ENCODE results near the gene GON7. TPM values are rescaled to one million over a fixed set of nuclear protein-coding genes. Genes with fewer than 3 reads are reported as not detected.

GON7 gene
- total RNA-seq, 1 donor from 2014 or later = 11.3 TPM

DNA sequence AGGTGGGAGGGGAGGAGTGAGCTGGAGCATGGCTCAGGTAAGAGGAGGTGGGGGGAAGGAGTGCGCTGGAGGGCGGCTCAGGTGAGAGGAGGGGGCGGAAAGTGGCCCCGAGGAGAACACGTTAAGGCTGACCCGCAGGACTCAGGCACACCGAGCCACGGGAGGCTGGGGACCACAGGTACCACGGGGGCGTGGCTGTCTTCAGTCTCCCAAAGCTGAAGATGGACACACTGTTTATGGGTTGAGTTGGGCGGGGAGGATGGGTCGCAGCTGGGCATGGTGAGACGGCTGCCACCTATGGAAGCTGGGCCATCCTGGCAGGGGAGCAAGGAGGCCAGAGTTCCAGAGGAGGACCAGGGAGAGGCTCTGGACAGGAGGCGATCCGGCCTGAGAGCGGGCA is 23.7 kb upstream of the GON7 start:
- ChIA-PET CTCF (interaction anchor here (0.5 kb wide), 1 partner anchor 312 kb away, joined by 4 read pairs; no protein-coding TSS in a partner anchor), POLR2A (no interaction called here)
- Mint-ChIP-seq H3K9me3 (no peaks in the 10 kb centered on the region), H3K36me3 (ENCODE audit: low read depth) (peaks cover 33% of the 10 kb centered on the region), H3K4me3 (no peak overlapping the region), H3K27me3 (no peaks in the 10 kb centered on the region), H3K4me1 (peaks cover 10% of the 10 kb centered on the region), H3K27ac (no peak overlapping the region)
- intact Hi-C loops (cut with micrococcal nuclease) = no loop called here
- TF ChIP-seq, protein P1, sequence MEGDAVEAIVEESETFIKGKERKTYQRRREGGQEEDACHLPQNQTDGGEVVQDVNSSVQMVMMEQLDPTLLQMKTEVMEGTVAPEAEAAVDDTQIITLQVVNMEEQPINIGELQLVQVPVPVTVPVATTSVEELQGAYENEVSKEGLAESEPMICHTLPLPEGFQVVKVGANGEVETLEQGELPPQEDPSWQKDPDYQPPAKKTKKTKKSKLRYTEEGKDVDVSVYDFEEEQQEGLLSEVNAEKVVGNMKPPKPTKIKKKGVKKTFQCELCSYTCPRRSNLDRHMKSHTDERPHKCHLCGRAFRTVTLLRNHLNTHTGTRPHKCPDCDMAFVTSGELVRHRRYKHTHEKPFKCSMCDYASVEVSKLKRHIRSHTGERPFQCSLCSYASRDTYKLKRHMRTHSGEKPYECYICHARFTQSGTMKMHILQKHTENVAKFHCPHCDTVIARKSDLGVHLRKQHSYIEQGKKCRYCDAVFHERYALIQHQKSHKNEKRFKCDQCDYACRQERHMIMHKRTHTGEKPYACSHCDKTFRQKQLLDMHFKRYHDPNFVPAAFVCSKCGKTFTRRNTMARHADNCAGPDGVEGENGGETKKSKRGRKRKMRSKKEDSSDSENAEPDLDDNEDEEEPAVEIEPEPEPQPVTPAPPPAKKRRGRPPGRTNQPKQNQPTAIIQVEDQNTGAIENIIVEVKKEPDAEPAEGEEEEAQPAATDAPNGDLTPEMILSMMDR (IDR thresholded peaks at IDR 0.05) = no peak
- ATAC-seq (ENCODE audit: low read depth) (no peak), DNase-seq (no peak)

- intact Hi-C loops (cut with micrococcal nuclease) = no loop called here
These were observed 21.7 kb upstream of the GON7 start for GRCh38 chr14:93228550-93228949.

DNA sequence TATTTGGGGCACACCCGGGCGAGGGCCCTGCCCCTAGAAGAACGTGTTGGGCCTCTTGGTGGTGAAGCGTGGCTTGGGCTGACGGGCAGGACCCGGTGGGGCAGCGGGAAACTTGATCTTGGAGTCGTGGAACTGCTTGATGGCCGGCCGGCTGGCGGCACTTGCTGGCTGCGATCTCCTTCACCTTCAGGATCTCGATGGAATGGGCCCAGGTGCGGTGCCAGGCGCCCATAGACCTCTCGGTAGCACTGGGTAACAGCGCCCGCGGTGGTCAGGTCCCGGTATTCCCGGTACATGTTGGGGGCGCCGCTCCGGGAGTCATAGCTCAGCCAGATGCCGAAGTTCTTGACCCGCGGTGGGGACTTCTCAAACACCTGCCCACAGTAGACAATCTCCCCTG is 16.7 kb upstream of the GON7 start:
- H3K27ac Mint-ChIP-seq = no peak overlapping the region
- DNase-seq (no peak), ATAC-seq (ENCODE audit: low read depth) (no peak)
- no peak overlapping the region for H3K4me3 Mint-ChIP-seq
- intact Hi-C loops (cut with micrococcal nuclease) = no loop called here
- no peaks in the 10 kb centered on the region for H3K9me3 Mint-ChIP-seq
- CTCF ChIA-PET = no interaction called here
- POLR2A ChIA-PET = interaction anchor here (0.6 kb wide), 1 partner anchor 46 kb away, joined by 3 read pairs; no protein-coding TSS in a partner anchor
- TF ChIP-seq, protein P1 (IDR thresholded peaks at IDR 0.05) = no peak
- H3K36me3 Mint-ChIP-seq (ENCODE audit: low read depth) = peaks cover 69% of the 10 kb centered on the region
- no peaks in the 10 kb centered on the region for H3K4me1 Mint-ChIP-seq
- H3K27me3 Mint-ChIP-seq = no peaks in the 10 kb centered on the region

More at GRCh38 chr14:93228550-93228949, 21.7 kb upstream of the GON7 start:
- POLR2A ChIA-PET = no interaction called here
- Mint-ChIP-seq H3K27ac (no peak overlapping the region), H3K4me1 (peaks cover 10% of the 10 kb centered on the region), H3K4me3 (no peak overlapping the region), H3K9me3 (no peaks in the 10 kb centered on the region), H3K36me3 (ENCODE audit: low read depth) (peaks cover 47% of the 10 kb centered on the region), H3K27me3 (no peaks in the 10 kb centered on the region)
- ATAC-seq (ENCODE audit: low read depth) (no peak), DNase-seq (no peak)
- CTCF ChIA-PET = no interaction called here
- TF ChIP-seq, protein P1 (IDR thresholded peaks at IDR 0.05) = no peak

- H3K4me1 Mint-ChIP-seq = no peaks in the 10 kb centered on the region
- DNase-seq = no peak
- ChIA-PET CTCF (interaction anchor here (1.7 kb wide), 1 partner anchor 13 kb away, joined by 3 read pairs; the partner anchor contains the start of genes GON7 and UBR7), POLR2A (interaction anchor here (0.7 kb wide), 1 partner anchor 160 kb away, joined by 9 read pairs; no protein-coding TSS in a partner anchor)
- TF ChIP-seq, protein P1 (IDR thresholded peaks at IDR 0.05) = no peak
- ATAC-seq (ENCODE audit: low read depth) = no peak
- intact Hi-C loops (cut with micrococcal nuclease) = no loop called here
- no peaks in the 10 kb centered on the region for H3K9me3 Mint-ChIP-seq
- no peak overlapping the region for H3K27ac Mint-ChIP-seq
- no peaks in the 10 kb centered on the region for H3K27me3 Mint-ChIP-seq
- H3K36me3 Mint-ChIP-seq (ENCODE audit: low read depth) = peaks cover 64% of the 10 kb centered on the region
- H3K4me3 Mint-ChIP-seq = no peak overlapping the region
These were observed 13.6 kb upstream of the GON7 start for GRCh38 chr14:93220509-93220908.

- H3K27ac Mint-ChIP-seq = no peak overlapping the region
- no peaks in the 10 kb centered on the region for H3K9me3 Mint-ChIP-seq
- no peaks in the 10 kb centered on the region for H3K4me1 Mint-ChIP-seq
- ChIA-PET POLR2A (interaction anchor here (0.6 to 1.0 kb wide), 2 partner anchors 35 to 104 kb away, joined by 3 to 4 read pairs; partner anchors contain the start of genes LYSET and MOAP1), CTCF (interaction anchor here (0.6 to 1.0 kb wide), 10 partner anchors 9 to 348 kb away, joined by 3 to 20 read pairs (median 4); partner anchors contain the start of gene ITPK1)
- intact Hi-C loops (cut with micrococcal nuclease) = loop anchor here (1.0 to 2.0 kb wide), 4 partner anchors 40 to 267 kb away; no protein-coding TSS in a partner anchor
- no peaks in the 10 kb centered on the region for H3K27me3 Mint-ChIP-seq
- TF ChIP-seq, protein P1 (IDR thresholded peaks at IDR 0.05) = no peak
- H3K36me3 Mint-ChIP-seq (ENCODE audit: low read depth) = peaks cover 66% of the 10 kb centered on the region
- ATAC-seq (ENCODE audit: low read depth) = peak; percentile 67
- no peak for DNase-seq
- H3K4me3 Mint-ChIP-seq = no peak overlapping the region
These were observed 12.3 kb upstream of the GON7 start for GRCh38 chr14:93219103-93219726.

Measured in activated B cell treated with CpG ODN at 0.5 μM for 24 hours (primary cell).